Pancreas (tissue), 10 donors: ENCODE data around the gene LY6G5B. TPM values are rescaled to one million over a fixed set of nuclear protein-coding genes. Genes with fewer than 3 reads are reported as not detected.
A peak's percentile ranks its signal among the peaks of the same experiment; 100 is the strongest.

Experiments
- ATAC-seq, 4 donors: fragments of 200-7000 bp; cut with Tn5 transposase; one replicate each; pipeline versions ENCODE4 v1.8.0 to v1.9.1; 2020; ENCODE audit warnings: mild to moderate bottlenecking in 4 of 4, moderate library complexity in 4 of 4
- DNase-seq, 6 donors: peaks; one replicate each; pipeline ENCODE4 v3.0.0-alpha.2; 2020
- FAIRE-seq: peaks from 2 replicates; lab custom pipeline; 2012; peaks lifted over from hg19 to GRCh38; lab: Jason Lieb, UNC
- H3K27ac ChIP-seq, 4 donors: fragments of 200-600 bp; sonication (generic); 1 replicate in 3 of 4; 2 replicates in 1 of 4; pipeline versions ENCODE4 v1.5.0 to v1.8.0; 2020
- H3K27me3 ChIP-seq, 4 donors: fragments of 200-600 bp; one replicate each; pipeline ENCODE4 v1.8.0; 2021
- H3K36me3 ChIP-seq, 3 donors: fragments of 200-600 bp; sonication (generic) in 1 of 3; one replicate each; pipeline versions ENCODE4 v1.5.0 to v1.8.0; 2020 to 2021
- H3K4me1 ChIP-seq, 3 donors: fragments of 200-600 bp; one replicate each; pipeline ENCODE4 v1.8.0; 2021
- H3K4me3 ChIP-seq, 4 donors: fragments of 200-600 bp; sonication (generic) in 2 of 4; one replicate each; pipeline versions ENCODE4 v1.5.0 to v1.8.0; 2020 to 2021
- H3K9me3 ChIP-seq, 4 donors: fragments of 200-600 bp; one replicate each; pipeline ENCODE4 v1.8.0; 2021
- WGBS, 2 donors: extraction: QIAGEN DNeasy Blood & Tissue Kit; methylation state at CpG; one replicate each; pipeline ENCODE4 v1.1.7; 2013; 5-methylcytosine and 5-hydroxymethylcytosine counted together
- intact Hi-C, 3 donors: fragments of 100-400 bp; cut with DNase I; formaldehyde crosslinking; loops; one replicate each; pipeline versions ENCODE4 v1.11.1 to v1.14.2; 2022
- polyA plus RNA-seq, 2 donors: library from polyadenylated mRNA; stranded (reverse); fragments of 200-250 nt; gene quantifications; one replicate each; pipeline ENCODE4 v1.2.3, GENCODE V29; 2013
- total RNA-seq, 6 donors: library from RNA; stranded (reverse); fragmentation: NEBNext Ultra II Directional in 4 of 6; extraction: Animal tissue kit (Norgen Biotek cat#: 25700) in 4 of 6; gene quantifications; one replicate each; pipeline versions ENCODE4 v1.2.1 to v1.2.4, GENCODE V29; 2021 to 2023
- TF ChIP-seq, protein P1 (sequence below), 4 donors: fragments of 200-600 bp; sonication (generic) in 3 of 4; IDR thresholded peaks; one replicate each; pipeline versions ENCODE4 v1.5.0 to v1.8.0; 2021; ENCODE audit warnings: antibody characterized with exemption in 4 of 4
- donor health status: healthy with polysubstance abuse.
- donor health status: DM: no; HTN: no; CAD: no; lungs with moderate emphysema.
- donor health status: DM: no; HTN: no; CAD: no.
- donor health status: control.
- donor health status: control.
- donor health status: Bipolar disorder and iron deficiency.
- donor health status: DM: yes; HTN: yes; CAD: no.
- donor health status: DM: no; HTN: no; CAD: no.
- donor health status: DM: no; HTN: no; CAD: no.
- donor health status: DM: yes; HTN: yes; CAD: no.

Gene LY6G5B
- total and polyA plus RNA-seq, 8 donors, result 3.0 to 11.4 (median 4.8) TPM

DNA sequence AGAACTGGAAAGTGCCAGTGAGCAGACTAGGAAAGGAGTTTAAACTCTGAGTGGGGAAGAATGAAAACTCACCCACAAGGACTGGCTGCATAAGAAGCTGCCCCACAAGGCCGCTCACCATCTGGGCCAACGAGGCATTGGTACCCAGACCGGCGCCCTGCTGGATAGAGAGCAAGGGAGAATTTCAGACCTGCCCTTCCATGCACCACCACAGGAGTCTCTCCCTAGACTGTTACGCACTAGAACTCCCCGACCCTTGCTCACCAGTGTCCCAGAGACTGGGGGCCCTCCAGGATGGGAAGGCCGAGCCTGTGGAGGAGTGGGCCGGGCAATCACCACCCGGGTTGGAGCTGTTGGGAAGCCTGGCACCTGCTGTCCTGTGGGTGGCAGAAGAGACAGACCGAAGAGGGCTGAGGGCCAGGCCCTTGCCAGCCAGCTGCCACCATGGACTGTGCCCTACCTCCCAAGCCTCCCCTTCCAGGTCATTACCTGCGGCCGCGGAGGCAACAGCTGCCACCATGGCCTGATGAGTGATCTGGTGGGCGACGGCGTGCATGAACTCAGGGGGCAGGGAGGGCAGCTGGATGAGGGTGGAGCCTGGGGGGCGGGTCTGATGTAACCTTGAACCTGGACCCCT lies 25.8 kb upstream of the LY6G5B start:
- DNase-seq (peak in 1 of 6 donors; percentile 72), FAIRE-seq (no peak), ATAC-seq (peak in 3 of 4 donors; percentile 41 to 62 (median 62))
- no peaks in the 10 kb centered on the region for H3K9me3 ChIP-seq
- WGBS, 2 donors, result 84 to 87% methylated on average over 17 of the region's 17 CpGs
- intact Hi-C loops, result no loop called here
- peaks cover 10 to 99% (median 49%) of the 10 kb centered on the region in 3 donors for H3K36me3 ChIP-seq
- H3K4me1 ChIP-seq, result no peaks in the 10 kb centered on the region
- TF ChIP-seq, protein P1, sequence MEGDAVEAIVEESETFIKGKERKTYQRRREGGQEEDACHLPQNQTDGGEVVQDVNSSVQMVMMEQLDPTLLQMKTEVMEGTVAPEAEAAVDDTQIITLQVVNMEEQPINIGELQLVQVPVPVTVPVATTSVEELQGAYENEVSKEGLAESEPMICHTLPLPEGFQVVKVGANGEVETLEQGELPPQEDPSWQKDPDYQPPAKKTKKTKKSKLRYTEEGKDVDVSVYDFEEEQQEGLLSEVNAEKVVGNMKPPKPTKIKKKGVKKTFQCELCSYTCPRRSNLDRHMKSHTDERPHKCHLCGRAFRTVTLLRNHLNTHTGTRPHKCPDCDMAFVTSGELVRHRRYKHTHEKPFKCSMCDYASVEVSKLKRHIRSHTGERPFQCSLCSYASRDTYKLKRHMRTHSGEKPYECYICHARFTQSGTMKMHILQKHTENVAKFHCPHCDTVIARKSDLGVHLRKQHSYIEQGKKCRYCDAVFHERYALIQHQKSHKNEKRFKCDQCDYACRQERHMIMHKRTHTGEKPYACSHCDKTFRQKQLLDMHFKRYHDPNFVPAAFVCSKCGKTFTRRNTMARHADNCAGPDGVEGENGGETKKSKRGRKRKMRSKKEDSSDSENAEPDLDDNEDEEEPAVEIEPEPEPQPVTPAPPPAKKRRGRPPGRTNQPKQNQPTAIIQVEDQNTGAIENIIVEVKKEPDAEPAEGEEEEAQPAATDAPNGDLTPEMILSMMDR (IDR thresholded peaks at IDR 0.05), result no peak
- H3K4me3 ChIP-seq, result no peak overlapping the region
- no peak overlapping the region for H3K27ac ChIP-seq
- H3K27me3 ChIP-seq, result no peaks in the 10 kb centered on the region

DNA sequence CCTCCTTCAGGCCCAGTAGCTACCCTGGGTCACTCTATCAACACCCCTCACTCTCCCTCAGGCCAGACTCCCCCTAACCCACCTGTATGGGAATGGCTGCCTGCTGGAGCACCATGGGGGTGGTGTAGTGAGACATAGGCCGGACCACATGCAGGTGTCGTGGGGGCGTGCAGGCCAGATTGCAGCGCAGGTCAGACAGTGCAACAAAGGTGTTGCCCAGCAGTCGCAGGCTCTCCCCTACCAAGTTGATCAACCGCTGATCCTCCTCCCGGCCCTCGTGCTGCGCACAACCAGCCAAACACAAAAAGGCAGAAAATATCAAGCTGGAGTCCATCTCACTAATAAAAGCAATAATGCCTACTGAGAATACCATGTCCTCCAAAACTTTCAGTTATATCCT lies 24.5 kb upstream of the LY6G5B start:
- TF ChIP-seq, protein P1 (IDR thresholded peaks at IDR 0.05), result no peak
- no peak for ATAC-seq
- no peaks in the 10 kb centered on the region for H3K9me3 ChIP-seq
- intact Hi-C loops, result no loop called here
- no peak for FAIRE-seq
- no peaks in the 10 kb centered on the region for H3K27me3 ChIP-seq
- H3K36me3 ChIP-seq, result peaks cover 10 to 91% (median 49%) of the 10 kb centered on the region in 3 donors
- no peak overlapping the region for H3K27ac ChIP-seq
- WGBS, 2 donors, result 93 to 95% methylated on average over 9 of the region's 9 CpGs
- DNase-seq, result no peak
- H3K4me3 ChIP-seq, result no peak overlapping the region
- H3K4me1 ChIP-seq, result peaks cover 0 to 5% (median under 1%) of the 10 kb centered on the region in 3 donors

DNA sequence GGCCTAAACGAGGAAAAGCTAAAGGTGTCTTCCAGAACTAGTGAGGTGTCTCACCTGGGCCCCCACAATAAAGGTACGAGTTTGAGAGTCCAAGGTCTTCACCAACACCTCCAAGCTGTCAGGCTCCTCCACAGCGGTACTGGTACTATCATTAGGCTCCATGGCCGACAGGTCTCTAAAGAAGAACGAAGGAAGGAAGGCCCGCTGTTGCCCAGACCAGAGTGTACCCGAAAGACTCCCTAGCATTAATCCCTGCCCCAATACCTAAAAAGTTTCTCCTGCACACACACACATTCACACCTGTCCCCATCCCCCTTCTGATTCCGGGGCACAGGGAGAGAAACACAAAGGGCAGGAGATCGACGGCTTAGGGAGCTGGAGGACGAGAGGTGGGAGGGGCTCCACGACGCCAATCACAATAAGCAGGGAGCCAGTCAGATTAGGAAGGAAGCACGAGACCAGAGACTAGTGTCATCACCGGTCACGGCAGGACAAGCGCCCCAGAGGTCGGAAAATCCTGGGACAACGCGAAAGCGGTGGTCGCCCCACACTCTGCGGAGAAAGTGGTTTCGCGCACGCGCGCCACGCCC lies 18.1 kb upstream of the LY6G5B start:
- intact Hi-C loops, result no loop called here
- Histone ChIP-seq H3K9me3 (no peaks in the 10 kb centered on the region), H3K4me3 (peak overlapping the region; percentile 38 to 78 (median 58)), H3K27me3 (no peaks in the 10 kb centered on the region), H3K36me3 (peaks cover 0 to 27% (median 14%) of the 10 kb centered on the region in 3 donors), H3K4me1 (peaks cover 0 to 16% (median 15%) of the 10 kb centered on the region in 3 donors), H3K27ac (peak overlapping the region; percentile 84 to 98 (median 96))
- WGBS, 2 donors, result 1 to 3% methylated on average over 29 of the region's 29 CpGs
- DNase-seq, result peak in 1 of 6 donors; percentile 70
- TF ChIP-seq, protein P1 (IDR thresholded peaks at IDR 0.05), result no peak
- ATAC-seq, result peak; percentile 53 to 77 (median 66)
- no peak for FAIRE-seq

DNA sequence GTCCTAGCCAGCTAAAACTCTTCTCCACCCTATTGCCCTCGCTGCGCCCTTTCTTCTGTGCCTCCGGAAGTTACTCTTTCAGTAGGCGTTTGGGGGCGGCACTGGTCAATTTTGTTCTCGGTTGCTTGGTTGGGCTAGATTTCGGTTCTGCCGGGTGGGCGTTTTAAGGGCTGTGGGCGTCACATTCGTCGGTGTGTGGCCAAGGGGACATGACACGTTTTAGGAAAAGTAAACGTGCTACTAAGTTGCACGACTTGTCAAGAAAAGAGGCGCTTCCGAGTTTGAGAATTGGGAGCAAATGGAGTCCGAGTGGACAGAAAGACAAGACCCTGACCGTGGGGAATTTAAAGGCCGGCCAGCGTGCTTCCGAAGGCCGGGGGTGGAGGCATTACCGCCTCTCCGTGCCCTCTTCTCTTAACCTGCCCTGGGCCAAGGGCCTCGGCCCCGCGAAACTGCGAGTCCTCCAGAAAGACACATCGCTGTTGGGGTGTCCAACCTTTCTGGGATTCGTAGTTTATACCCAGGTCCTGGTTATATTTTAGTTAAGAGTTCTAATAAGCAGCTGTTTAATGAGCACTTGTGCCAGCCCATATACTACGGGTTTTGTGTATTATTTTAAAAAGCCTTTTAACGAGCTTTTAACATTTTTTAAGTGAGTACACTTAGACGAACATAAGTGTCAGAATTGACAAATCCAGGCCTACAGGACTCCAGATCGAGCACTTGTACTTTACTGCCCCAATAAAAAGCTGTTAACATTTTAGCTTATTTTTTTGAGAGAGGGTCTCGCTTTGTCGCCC lies 16.7 kb upstream of the LY6G5B start:
- H3K27me3 ChIP-seq, result no peaks in the 10 kb centered on the region
- no peaks in the 10 kb centered on the region for H3K9me3 ChIP-seq
- peaks cover 4 to 18% (median 15%) of the 10 kb centered on the region in 3 donors for H3K4me1 ChIP-seq
- H3K4me3 ChIP-seq, result peak overlapping the region; percentile 41 to 78 (median 69)
- TF ChIP-seq, protein P1 (IDR thresholded peaks at IDR 0.05), result no peak
- intact Hi-C loops, result no loop called here
- DNase-seq (peak in 5 of 6 donors; percentile 78 to 89 (median 85)), ATAC-seq (peak; percentile 75 to 86 (median 82)), FAIRE-seq (peak; percentile 17)
- peak overlapping the region; percentile 84 to 98 (median 96) for H3K27ac ChIP-seq
- 6 to 7% methylated on average over 37 of the region's 37 CpGs for WGBS, 2 donors
- H3K36me3 ChIP-seq, result peaks cover 0 to 14% (median 5%) of the 10 kb centered on the region in 3 donors
